CD4-positive, alpha-beta T cell treated with Interferon gamma for 1 hour (primary cell): ENCODE data around the gene PRR4.

Experiments
- DNase-seq: peaks from one replicate; pipeline ENCODE4 v3.0.0-alpha.2; 2020

The PRR4 gene

GRCh38 chr12:10849425-10849878 lies at the start of gene PRR4:
Gene PRR4, minus strand, starts transcription at chr12:10849475. Its CDS starts 38 bp downstream, at chr12:10849437.
- no peak for DNase-seq

- DNase-seq: no peak
Observed at GRCh38 chr12:10896854-10897253, 47.6 kb upstream of the PRR4 start.

GRCh38 chr12:10891937-10892336 lies 42.7 kb upstream of the PRR4 start:
- DNase-seq: no peak

- DNase-seq: no peak
Observed at GRCh38 chr12:10889226-10889625, 40.0 kb upstream of the PRR4 start.

GRCh38 chr12:10884086-10884725 lies 34.9 kb upstream of the PRR4 start, which contains the start of gene PRH1:
Gene PRH1, minus strand, starts transcription at chr12:10884255. Its CDS starts 38 bp downstream, at chr12:10884217.
- no peak for DNase-seq

- no peak for DNase-seq
Observed at GRCh38 chr12:10873378-10873777, 24.1 kb upstream of the PRR4 start.

- DNase-seq: no peak
Observed at GRCh38 chr12:10867381-10867780, 18.1 kb upstream of the PRR4 start.

- no peak for DNase-seq
Observed at GRCh38 chr12:10863512-10864218, 14.4 kb upstream of the PRR4 start.

- no peak for DNase-seq
Observed at GRCh38 chr12:10861366-10861765, 12.1 kb upstream of the PRR4 start.

- no peak for DNase-seq
Observed at GRCh38 chr12:10855807-10856206, 6.5 kb upstream of the PRR4 start.

GRCh38 chr12:10853776-10854175 lies 4.5 kb upstream of the PRR4 start:
- no peak for DNase-seq

GRCh38 chr12:10851243-10851858 lies 2.1 kb upstream of the PRR4 start:
- no peak for DNase-seq

GRCh38 chr12:10847744-10848143 lies 1.5 kb downstream of the PRR4 start:
- DNase-seq: no peak

GRCh38 chr12:10842862-10843261 lies 6.4 kb downstream of the PRR4 start:
- DNase-seq: no peak

GRCh38 chr12:10838461-10838860 lies 10.8 kb downstream of the PRR4 start:
- no peak for DNase-seq

- no peak for DNase-seq
Observed at GRCh38 chr12:10829994-10830393, 19.3 kb downstream of the PRR4 start.

- DNase-seq: no peak
Observed at GRCh38 chr12:10826258-10826657, 23.0 kb downstream of the PRR4 start, which contains the start of gene TAS2R10. Gene TAS2R10, minus strand, starts transcription at chr12:10826358. Its CDS starts 89 bp downstream, at chr12:10826269.

- DNase-seq: no peak
Observed at GRCh38 chr12:10824957-10825356, 24.3 kb downstream of the PRR4 start.

GRCh38 chr12:10811883-10812536 lies 37.3 kb downstream of the PRR4 start:
- DNase-seq: no peak

- DNase-seq: no peak
Observed at GRCh38 chr12:10810068-10810467, 39.2 kb downstream of the PRR4 start, which contains the start of gene TAS2R9. Gene TAS2R9, minus strand, starts transcription at chr12:10810168. Its CDS starts 93 bp downstream, at chr12:10810075.

GRCh38 chr12:10807186-10807585 lies 42.1 kb downstream of the PRR4 start, which contains the start of gene TAS2R8:
Gene TAS2R8, minus strand, starts transcription at chr12:10807286. Its CDS starts 306 bp downstream, at chr12:10806980.
- no peak for DNase-seq

GRCh38 chr12:10802587-10802986 lies 46.7 kb downstream of the PRR4 start, which contains the start of gene TAS2R7:
Gene TAS2R7, minus strand, starts transcription at chr12:10802627. Its CDS starts 57 bp downstream, at chr12:10802570.
- no peak for DNase-seq

GRCh38 chr12:10801741-10802140 lies 47.5 kb downstream of the PRR4 start:
- DNase-seq: no peak
